ENCODE results near the gene GMFB. TPM values are rescaled to one million over a fixed set of nuclear protein-coding genes. Genes with fewer than 3 reads are reported as not detected.

The GMFB gene
- 59.8 and 77.5 TPM in 2 replicates for polyA plus RNA-seq (2014; cell fraction: cytosol; rRNA removed)
- 34.4 and 37.6 TPM in 2 replicates for polyA plus RNA-seq (2014; cell fraction: nucleus; rRNA removed)

GRCh38 chr14:54488646-54489317, at the start of gene GMFB:
GMFB (minus strand) TSS chr14:54488980; CDS start chr14:54488927, 53 bp downstream.
- peak; percentile 87 for DNase-seq (ENCODE audit: low spot score)

- DNase-seq (ENCODE audit: low spot score): no peak
Measured at GRCh38 chr14:54538055-54538454, 49.3 kb upstream of the GMFB start.

GRCh38 chr14:54537651-54538050, 48.9 kb upstream of the GMFB start:
- DNase-seq (ENCODE audit: low spot score): no peak

- no peak for DNase-seq (ENCODE audit: low spot score)
Measured at GRCh38 chr14:54535646-54536045, 46.9 kb upstream of the GMFB start.

GRCh38 chr14:54535126-54535525, 46.3 kb upstream of the GMFB start:
- no peak for DNase-seq (ENCODE audit: low spot score)

- no peak for DNase-seq (ENCODE audit: low spot score)
Measured at GRCh38 chr14:54533100-54533499, 44.3 kb upstream of the GMFB start.

- DNase-seq (ENCODE audit: low spot score): no peak
Measured at GRCh38 chr14:54532111-54533012, 43.6 kb upstream of the GMFB start.

GRCh38 chr14:54529811-54530210, 41.0 kb upstream of the GMFB start:
- DNase-seq (ENCODE audit: low spot score): no peak

- DNase-seq (ENCODE audit: low spot score): no peak
Measured at GRCh38 chr14:54528973-54529372, 40.2 kb upstream of the GMFB start.

- DNase-seq (ENCODE audit: low spot score): no peak
Measured at GRCh38 chr14:54524410-54524809, 35.6 kb upstream of the GMFB start.

GRCh38 chr14:54516709-54517108, 27.9 kb upstream of the GMFB start:
- no peak for DNase-seq (ENCODE audit: low spot score)

GRCh38 chr14:54515670-54516069, 26.9 kb upstream of the GMFB start:
- no peak for DNase-seq (ENCODE audit: low spot score)

- no peak for DNase-seq (ENCODE audit: low spot score)
Measured at GRCh38 chr14:54512393-54512792, 23.6 kb upstream of the GMFB start.

- peak; percentile 95 for DNase-seq (ENCODE audit: low spot score)
Measured at GRCh38 chr14:54509546-54510501, 21.0 kb upstream of the GMFB start, which contains the start of gene CGRRF1. CGRRF1 (plus strand) TSS chr14:54509906; CDS start chr14:54509960, 54 bp downstream.

GRCh38 chr14:54503486-54503885, 14.7 kb upstream of the GMFB start:
- no peak for DNase-seq (ENCODE audit: low spot score)

GRCh38 chr14:54502602-54503001, 13.8 kb upstream of the GMFB start:
- no peak for DNase-seq (ENCODE audit: low spot score)

GRCh38 chr14:54501480-54501879, 12.7 kb upstream of the GMFB start:
- DNase-seq (ENCODE audit: low spot score): no peak

- DNase-seq (ENCODE audit: low spot score): no peak
Measured at GRCh38 chr14:54500744-54501143, 12.0 kb upstream of the GMFB start.

GRCh38 chr14:54498579-54498978, 9.8 kb upstream of the GMFB start:
- no peak for DNase-seq (ENCODE audit: low spot score)

- DNase-seq (ENCODE audit: low spot score): no peak
Measured at GRCh38 chr14:54498095-54498531, 9.3 kb upstream of the GMFB start.

- DNase-seq (ENCODE audit: low spot score): no peak
Measured at GRCh38 chr14:54497224-54497623, 8.4 kb upstream of the GMFB start.

Data from SK-N-DZ (cell line).